ENCODE results near the gene SUSD4.

DNA sequence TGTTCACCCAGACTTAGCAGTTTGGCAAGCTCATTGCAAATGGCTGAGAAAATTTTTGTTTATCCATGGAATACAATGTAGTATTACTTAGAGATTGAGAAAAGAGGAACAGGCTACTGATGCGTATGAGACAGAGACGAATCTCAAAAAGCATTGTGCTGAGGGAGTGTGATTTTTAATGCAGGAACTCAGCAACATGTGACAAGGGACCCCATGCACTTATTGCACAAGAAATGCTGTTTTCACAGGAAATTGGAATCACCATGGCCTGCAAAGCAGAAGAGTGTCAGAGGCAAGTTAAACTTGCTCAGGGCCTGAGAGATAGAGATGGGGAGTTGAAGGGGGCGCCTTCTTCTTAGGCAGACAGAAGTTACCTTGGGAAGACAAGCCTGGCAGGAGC lies 188.3 kb downstream of the SUSD4 start:
- TF ChIP-seq YY1 (IDR thresholded peaks at IDR 0.05; ENCODE audit: insufficient read depth, insufficient read length), result no peak
- TF ChIP-seq ZNF274 (IDR thresholded peaks at IDR 0.05; ENCODE audit: low read depth, low read length), result no peak
- TF ChIP-seq SUZ12 (IDR thresholded peaks at IDR 0.05; ENCODE audit: extremely low read depth, insufficient read depth, insufficient read length), result no peak
